B cell (primary cell): Measurements from ENCODE around the gene RPL36.

Experiments
- EZH2 ChIP-seq: IDR thresholded peaks from 2 replicates; pipeline ENCODE4 v1.6.1; 2012; ENCODE audit warnings: borderline replicate concordance, low read depth, mild to moderate bottlenecking, moderate library complexity, low read length; ENCODE audit not compliant: insufficient read depth, poor library complexity, severe bottlenecking
- TF ChIP-seq, protein P1 (sequence below): fragments of 200-600 bp; IDR thresholded peaks from one replicate; pipeline ENCODE4 v1.8.0; 2022; ENCODE audit warnings: antibody characterized with exemption, mild to moderate bottlenecking

DNA sequence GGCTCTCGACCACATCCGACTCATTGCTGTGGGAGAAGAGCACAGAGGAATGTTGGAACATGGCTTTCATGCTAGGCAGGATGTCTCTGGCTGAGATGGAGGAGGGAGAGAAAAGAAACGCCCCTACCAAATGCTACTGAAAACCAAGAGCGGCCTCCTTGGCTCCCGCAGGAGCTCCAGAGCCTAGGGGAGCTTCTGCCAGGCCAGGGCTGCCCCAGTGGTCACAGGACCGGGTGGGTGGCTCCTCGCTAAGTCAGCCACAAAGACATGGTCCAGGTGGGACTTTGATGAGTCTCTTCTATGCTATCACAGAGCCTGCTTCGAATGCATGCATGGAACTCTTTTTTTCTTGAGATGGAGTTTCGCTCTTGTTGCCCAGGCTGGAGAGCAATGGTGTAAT lies 23.1 kb downstream of the RPL36 start:
- TF ChIP-seq, protein P1, sequence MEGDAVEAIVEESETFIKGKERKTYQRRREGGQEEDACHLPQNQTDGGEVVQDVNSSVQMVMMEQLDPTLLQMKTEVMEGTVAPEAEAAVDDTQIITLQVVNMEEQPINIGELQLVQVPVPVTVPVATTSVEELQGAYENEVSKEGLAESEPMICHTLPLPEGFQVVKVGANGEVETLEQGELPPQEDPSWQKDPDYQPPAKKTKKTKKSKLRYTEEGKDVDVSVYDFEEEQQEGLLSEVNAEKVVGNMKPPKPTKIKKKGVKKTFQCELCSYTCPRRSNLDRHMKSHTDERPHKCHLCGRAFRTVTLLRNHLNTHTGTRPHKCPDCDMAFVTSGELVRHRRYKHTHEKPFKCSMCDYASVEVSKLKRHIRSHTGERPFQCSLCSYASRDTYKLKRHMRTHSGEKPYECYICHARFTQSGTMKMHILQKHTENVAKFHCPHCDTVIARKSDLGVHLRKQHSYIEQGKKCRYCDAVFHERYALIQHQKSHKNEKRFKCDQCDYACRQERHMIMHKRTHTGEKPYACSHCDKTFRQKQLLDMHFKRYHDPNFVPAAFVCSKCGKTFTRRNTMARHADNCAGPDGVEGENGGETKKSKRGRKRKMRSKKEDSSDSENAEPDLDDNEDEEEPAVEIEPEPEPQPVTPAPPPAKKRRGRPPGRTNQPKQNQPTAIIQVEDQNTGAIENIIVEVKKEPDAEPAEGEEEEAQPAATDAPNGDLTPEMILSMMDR: no peak
- no peak for TF ChIP-seq EZH2
